ENCODE results near the gene RTKN2. TPM values are rescaled to one million over a fixed set of nuclear protein-coding genes. Genes with fewer than 3 reads are reported as not detected.
"Not testable (repeated sequence)": the region's sequence is repeated elsewhere in the genome, so short reads cannot be mapped to it uniquely, and the experiment has no call there.

RTKN2 gene
- total and polyA plus RNA-seq, 3 donors from 2014 or later: 6.3 to 9.1 (median 7.5) TPM

DNA sequence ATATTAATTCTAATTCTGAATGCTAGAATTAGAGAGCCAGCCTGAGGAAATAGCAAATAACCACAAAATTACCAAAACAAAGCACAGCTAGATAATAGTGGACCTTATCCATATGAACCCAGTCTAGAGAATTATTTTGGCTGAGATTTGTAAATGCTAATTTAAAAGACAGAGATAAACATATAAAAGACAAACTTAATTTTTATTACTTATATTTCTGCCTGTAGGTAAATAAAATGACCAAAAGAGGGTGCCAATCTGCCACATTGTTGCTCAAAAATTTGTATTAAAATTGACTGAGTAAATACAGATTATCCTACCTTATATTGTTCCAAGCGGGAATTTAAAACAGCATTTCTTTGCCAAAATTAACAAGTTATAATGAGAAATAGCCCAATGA is 20.2 kb downstream of the RTKN2 start:
- Histone ChIP-seq H3K4me1 (no peaks in the 10 kb centered on the region), H3K27me3 (no peaks in the 10 kb centered on the region), H3K4me3 (no peak overlapping the region), H3K36me3 (ENCODE audit: low read depth, missing control alignments) (no peaks in the 10 kb centered on the region), H3K27ac (no peak overlapping the region), H3K9me3 (no peaks in the 10 kb centered on the region)
- WGBS, 2 donors: 87 to 91% methylated on average over 1 of the region's 1 CpG
- DNase-seq: no peak
- TF ChIP-seq POLR2A (IDR thresholded peaks at IDR 0.05): no peak
- TF ChIP-seq, protein P1, sequence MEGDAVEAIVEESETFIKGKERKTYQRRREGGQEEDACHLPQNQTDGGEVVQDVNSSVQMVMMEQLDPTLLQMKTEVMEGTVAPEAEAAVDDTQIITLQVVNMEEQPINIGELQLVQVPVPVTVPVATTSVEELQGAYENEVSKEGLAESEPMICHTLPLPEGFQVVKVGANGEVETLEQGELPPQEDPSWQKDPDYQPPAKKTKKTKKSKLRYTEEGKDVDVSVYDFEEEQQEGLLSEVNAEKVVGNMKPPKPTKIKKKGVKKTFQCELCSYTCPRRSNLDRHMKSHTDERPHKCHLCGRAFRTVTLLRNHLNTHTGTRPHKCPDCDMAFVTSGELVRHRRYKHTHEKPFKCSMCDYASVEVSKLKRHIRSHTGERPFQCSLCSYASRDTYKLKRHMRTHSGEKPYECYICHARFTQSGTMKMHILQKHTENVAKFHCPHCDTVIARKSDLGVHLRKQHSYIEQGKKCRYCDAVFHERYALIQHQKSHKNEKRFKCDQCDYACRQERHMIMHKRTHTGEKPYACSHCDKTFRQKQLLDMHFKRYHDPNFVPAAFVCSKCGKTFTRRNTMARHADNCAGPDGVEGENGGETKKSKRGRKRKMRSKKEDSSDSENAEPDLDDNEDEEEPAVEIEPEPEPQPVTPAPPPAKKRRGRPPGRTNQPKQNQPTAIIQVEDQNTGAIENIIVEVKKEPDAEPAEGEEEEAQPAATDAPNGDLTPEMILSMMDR (IDR thresholded peaks at IDR 0.05): no peak
- intact Hi-C loops (cut with DNase I; ENCODE audit: low total_unique reads): loop anchor here (10.0 kb wide), 1 partner anchor 354 kb away; no protein-coding TSS in a partner anchor

DNA sequence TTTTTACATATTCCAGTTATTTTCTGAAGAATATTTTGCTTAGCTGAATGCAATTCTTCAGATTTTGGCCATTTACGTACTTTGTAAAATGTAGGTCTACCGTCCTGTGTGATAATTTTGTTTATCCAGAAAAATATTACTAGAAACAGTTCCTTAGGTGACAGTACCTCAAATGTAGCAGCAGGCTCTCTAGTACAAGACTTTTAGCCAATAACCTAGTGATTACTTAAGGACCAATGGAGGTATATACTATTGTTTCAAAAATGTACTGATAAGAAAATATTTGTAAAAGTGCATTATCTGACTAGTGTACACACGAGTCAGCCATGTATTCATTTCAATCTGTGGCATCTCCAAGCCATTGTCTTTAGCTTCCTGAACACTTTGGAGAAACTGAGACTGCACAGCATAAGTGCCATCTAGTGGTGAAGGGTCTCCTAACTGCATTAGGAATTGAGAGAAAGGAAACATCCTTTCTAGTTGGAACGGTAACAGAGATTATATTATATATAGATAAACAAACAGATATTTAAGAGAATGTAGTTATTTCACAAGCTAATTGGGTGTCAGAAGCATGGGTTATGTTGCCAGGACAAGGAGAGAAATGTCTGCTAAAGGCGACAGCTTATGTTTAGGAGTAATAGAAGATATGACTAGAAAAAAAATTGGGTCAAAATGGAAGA is 23.7 kb downstream of the RTKN2 start:
- TF ChIP-seq, protein P1 (IDR thresholded peaks at IDR 0.05): peak; percentile 83 to 86 (median 83)
- TF ChIP-seq POLR2A (IDR thresholded peaks at IDR 0.05): no peak
- intact Hi-C loops (cut with DNase I; ENCODE audit: low total_unique reads): loop anchor here (5.0 to 10.0 kb wide), 2 partner anchors 208 to 350 kb away; no protein-coding TSS in a partner anchor
- Histone ChIP-seq H3K36me3 (ENCODE audit: low read depth, missing control alignments) (no peaks in the 10 kb centered on the region), H3K4me3 (no peak overlapping the region), H3K27ac (no peak overlapping the region), H3K27me3 (no peaks in the 10 kb centered on the region), H3K4me1 (no peaks in the 10 kb centered on the region), H3K9me3 (no peaks in the 10 kb centered on the region)
- DNase-seq: peak; percentile 72
- WGBS, 2 donors: 37 to 43% methylated on average over 5 of the region's 5 CpGs

DNA sequence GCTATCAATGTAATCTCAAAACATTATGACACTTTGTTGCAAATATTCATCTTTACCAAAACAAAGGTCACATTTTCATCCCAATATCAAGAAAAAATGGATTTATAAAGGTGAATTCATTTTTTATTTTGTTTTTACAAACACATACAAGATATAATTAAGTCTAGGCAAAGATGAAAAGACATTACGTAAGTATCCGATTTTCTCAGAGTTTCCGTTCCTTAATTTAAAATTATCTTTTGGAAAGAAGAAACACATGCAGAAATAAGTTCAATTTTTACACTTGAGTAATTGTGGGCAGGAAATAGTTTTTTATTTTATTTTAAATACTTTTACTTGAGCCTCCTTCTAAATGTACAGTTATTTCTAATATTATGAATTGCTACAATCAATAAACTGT is 24.6 kb downstream of the RTKN2 start:
- DNase-seq: no peak
- TF ChIP-seq, protein P1 (IDR thresholded peaks at IDR 0.05): no peak
- no peak for TF ChIP-seq POLR2A (IDR thresholded peaks at IDR 0.05)
- Histone ChIP-seq H3K4me3 (no peak overlapping the region), H3K9me3 (no peaks in the 10 kb centered on the region), H3K27me3 (no peaks in the 10 kb centered on the region), H3K4me1 (no peaks in the 10 kb centered on the region), H3K36me3 (ENCODE audit: low read depth, missing control alignments) (no peaks in the 10 kb centered on the region), H3K27ac (no peak overlapping the region)
- intact Hi-C loops (cut with DNase I; ENCODE audit: low total_unique reads): loop anchor here (5.0 to 10.0 kb wide), 2 partner anchors 207 to 349 kb away; no protein-coding TSS in a partner anchor
- 83 to 89% methylated on average over 3 of the region's 3 CpGs for WGBS, 2 donors

DNA sequence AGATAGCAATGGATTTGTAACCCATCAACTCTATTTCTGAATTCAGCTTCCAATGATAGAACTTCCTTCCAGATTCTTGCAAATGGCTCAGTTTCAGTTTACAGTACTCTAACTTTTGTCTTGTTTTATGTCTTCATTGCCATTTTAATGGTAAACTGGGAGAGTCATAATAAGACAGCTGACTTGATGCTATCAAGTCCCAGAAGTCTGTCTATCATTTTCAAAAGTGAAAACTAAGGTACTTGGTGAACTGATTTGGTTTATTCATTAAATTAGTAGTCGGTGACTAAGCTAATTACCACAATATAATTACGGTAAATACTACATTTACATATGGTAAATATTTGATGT is 25.0 kb downstream of the RTKN2 start:
- no peak overlapping the region for H3K4me3 ChIP-seq
- no peaks in the 10 kb centered on the region for H3K27me3 ChIP-seq
- 82% methylated on average over 2 of the region's 2 CpGs for WGBS, 2 donors

DNA sequence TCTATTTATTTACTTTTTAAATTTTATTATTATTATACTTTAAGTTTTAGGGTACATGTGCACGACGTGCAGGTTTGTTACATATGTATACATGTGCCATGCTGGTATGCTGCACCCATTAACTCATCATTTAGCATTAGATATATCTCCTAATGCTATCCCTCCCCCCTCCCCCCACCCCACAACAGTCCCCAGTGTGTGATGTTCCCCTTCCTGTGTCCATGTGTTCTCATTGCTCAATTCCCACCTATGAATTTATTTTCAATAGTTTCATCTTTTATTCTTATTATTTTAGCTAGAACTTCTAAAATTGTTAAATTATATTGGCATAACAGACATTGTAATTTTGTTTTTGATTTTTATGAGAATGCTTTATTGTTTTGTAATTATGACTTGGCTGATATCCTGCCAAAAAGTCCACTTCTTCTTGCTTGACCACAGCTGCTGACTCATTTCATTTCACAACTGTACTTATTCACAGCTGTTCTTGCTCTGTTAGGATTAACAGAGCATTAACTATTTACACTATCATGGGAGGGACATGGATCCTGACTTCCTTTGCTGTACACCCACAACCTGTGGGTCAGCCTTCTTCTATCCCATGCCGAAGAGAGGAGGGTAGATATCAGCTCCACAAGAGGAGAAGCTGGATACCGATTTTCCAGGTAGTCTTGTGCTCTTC is 25.5 kb downstream of the RTKN2 start:
- not testable (repeated sequence) for H3K27ac ChIP-seq; H3K9me3 ChIP-seq; H3K4me1 ChIP-seq; DNase-seq; H3K4me3 ChIP-seq; H3K36me3 ChIP-seq (ENCODE audit: low read depth, missing control alignments); H3K27me3 ChIP-seq
- intact Hi-C loops (cut with DNase I; ENCODE audit: low total_unique reads): loop anchor here (5.0 to 10.0 kb wide), 2 partner anchors 206 to 348 kb away; no protein-coding TSS in a partner anchor
- WGBS, 2 donors: 69 to 73% methylated on average over 4 of the region's 4 CpGs

More for the DNA sequence above, 25.0 kb downstream of the RTKN2 start:
- H3K4me1 ChIP-seq: no peaks in the 10 kb centered on the region
- no peaks in the 10 kb centered on the region for H3K36me3 ChIP-seq (ENCODE audit: low read depth, missing control alignments)
- no peak overlapping the region for H3K27ac ChIP-seq
- TF ChIP-seq, protein P1 (IDR thresholded peaks at IDR 0.05): no peak
- TF ChIP-seq POLR2A (IDR thresholded peaks at IDR 0.05): no peak
- no peak for DNase-seq
- H3K9me3 ChIP-seq: no peaks in the 10 kb centered on the region
- intact Hi-C loops (cut with DNase I; ENCODE audit: low total_unique reads): loop anchor here (5.0 to 10.0 kb wide), 2 partner anchors 206 to 349 kb away; no protein-coding TSS in a partner anchor

DNA sequence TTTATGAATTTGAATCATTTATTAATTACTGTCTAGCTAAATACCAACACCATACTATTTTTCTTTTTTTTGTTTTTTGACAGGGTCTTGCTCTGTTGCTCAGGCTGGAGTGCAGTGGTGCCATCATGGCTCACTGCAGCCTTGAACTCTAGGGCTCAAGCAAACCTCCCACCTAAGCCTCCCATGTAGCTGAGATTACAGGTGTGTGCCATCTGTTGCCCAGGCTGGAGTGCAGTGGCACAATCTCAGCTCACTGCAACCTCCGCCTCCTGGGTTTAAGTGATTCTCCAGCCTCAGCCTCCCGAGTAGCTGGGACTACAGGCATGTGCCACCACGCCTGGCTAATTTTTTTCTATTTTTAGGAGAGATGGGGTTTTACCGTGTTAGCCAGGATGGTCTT is 27.1 kb downstream of the RTKN2 start:
- not testable (repeated sequence) for H3K27ac ChIP-seq; H3K36me3 ChIP-seq (ENCODE audit: low read depth, missing control alignments); H3K27me3 ChIP-seq; DNase-seq; H3K4me3 ChIP-seq; H3K4me1 ChIP-seq; H3K9me3 ChIP-seq
- WGBS, 2 donors: 83 to 96% methylated on average over 4 of the region's 4 CpGs
- intact Hi-C loops (cut with DNase I; ENCODE audit: low total_unique reads): loop anchor here (5.0 to 10.0 kb wide), 2 partner anchors 204 to 347 kb away; no protein-coding TSS in a partner anchor
